Mesodermal cell (in vitro differentiated cells): ENCODE results near the gene TMEM119.

Source experiments
- H3K27ac ChIP-seq: 2 replicates; pipeline ENCODE4 v1.7.0; 2013; ENCODE audit warnings: mild to moderate bottlenecking, low read depth, low read length, moderate library complexity; ENCODE audit not compliant: severe bottlenecking
- H3K36me3 ChIP-seq: 2 replicates; pipeline ENCODE4 v1.7.1; 2013; ENCODE audit warnings: mild to moderate bottlenecking, low read length, moderate library complexity; ENCODE audit not compliant: control insufficient read depth, insufficient read depth
- H3K4me1 ChIP-seq: one replicate; pipeline ENCODE4 v1.7.1; 2013; ENCODE audit warnings: mild to moderate bottlenecking, low read length; ENCODE audit not compliant: insufficient read depth, control insufficient read depth, poor library complexity, severe bottlenecking
- H3K4me3 ChIP-seq: 2 replicates; pipeline ENCODE4 v1.7.0; 2013; ENCODE audit warnings: low read length, control low read depth, mild to moderate bottlenecking; ENCODE audit not compliant: insufficient read depth, poor library complexity, severe bottlenecking; ENCODE audit errors: extremely low read depth
- H3K9me3 ChIP-seq: 2 replicates; pipeline ENCODE4 v1.7.1; 2013; ENCODE audit warnings: mild to moderate bottlenecking, low read length, moderate library complexity; ENCODE audit not compliant: control insufficient read depth
- WGBS, 2 experiments: methylation state at CpG; one replicate each; pipeline ENCODE4 v1.1.5; 2013; ENCODE audit warnings: missing lambda C conversion rate in 2 of 2; ENCODE audit not compliant: insufficient coverage in 2 of 2; 5-methylcytosine and 5-hydroxymethylcytosine counted together

TMEM119 gene

DNA sequence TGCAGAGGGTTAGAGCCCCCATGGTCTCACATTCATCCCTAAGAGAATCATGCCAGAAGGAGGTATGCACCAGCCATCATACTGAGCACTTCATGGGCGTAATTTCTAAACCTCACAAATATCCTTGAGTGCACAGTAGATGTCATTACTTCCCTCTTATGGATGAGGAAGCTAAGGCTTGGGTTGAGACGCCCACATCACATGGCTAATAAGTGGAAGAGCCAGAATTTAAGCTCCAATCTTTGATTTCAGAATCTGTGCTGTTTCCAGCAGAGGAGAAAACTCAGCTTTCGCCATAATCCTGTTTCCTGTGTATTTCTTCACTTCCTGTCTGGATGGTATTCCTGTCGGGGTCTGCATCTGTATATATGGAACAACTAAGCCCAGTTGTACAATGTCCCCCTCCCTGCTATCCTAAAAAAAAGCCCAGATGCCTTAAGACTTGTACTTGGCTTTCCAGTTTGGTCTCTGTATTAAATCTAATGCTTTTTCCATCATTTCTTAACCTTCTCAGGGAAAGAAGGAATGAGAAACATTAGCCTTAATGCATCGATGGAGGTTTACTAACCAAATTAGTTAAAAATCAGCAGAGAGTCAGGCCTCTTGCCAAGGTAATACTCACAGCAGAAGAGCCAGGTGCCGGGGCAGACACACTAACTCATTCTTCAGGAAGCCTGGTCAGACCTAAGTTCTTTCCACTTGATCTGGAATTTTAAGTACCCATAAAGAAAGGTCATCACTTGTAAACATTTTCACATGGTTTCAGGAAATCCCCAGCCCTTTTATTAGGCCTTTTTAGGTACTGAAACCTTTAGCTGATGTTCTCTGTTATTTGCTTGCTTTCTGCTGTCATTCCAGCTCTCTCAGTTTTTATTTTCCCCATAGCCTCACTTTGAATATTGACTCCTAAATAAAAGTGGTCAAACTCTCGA lies 30.2 kb downstream of the TMEM119 start:
- WGBS, 2 experiments: 92 to 94% methylated on average over 4 to 5 of the region's 7 CpGs
- H3K9me3 ChIP-seq: no peaks in the 10 kb centered on the region
- no peak overlapping the region for H3K4me3 ChIP-seq
- peaks cover 61% of the 10 kb centered on the region for H3K36me3 ChIP-seq
- H3K4me1 ChIP-seq: no peaks in the 10 kb centered on the region
- no peak overlapping the region for H3K27ac ChIP-seq

DNA sequence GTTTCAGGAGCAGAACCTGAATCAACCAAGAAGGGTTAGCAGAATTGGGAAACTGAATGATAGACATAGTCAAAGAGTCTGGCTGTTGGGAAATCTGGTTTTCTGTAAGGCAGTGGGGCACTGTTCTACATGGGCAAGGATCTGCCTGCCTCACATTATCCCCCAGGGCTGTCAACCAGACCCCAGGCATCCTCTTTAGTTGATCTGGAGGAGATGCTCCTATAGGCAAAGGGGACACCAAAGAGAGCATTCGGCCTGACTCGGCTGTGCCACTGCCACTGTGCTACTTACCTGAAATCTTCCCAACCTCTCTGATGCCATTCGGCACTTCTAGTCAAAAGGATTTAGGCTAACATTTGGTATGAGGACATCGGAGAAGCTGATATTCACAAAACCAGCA lies 31.4 kb downstream of the TMEM119 start:
- Histone ChIP-seq H3K4me1 (no peaks in the 10 kb centered on the region), H3K36me3 (peaks cover 61% of the 10 kb centered on the region), H3K9me3 (no peaks in the 10 kb centered on the region), H3K4me3 (no peak overlapping the region), H3K27ac (no peak overlapping the region)
- 97 to 100% methylated on average over 4 of the region's 4 CpGs for WGBS, 2 experiments

- H3K36me3 ChIP-seq: peaks cover 61% of the 10 kb centered on the region
- H3K9me3 ChIP-seq: no peaks in the 10 kb centered on the region
- WGBS, 2 experiments: 100% methylated on average over 2 of the region's 2 CpGs
- no peak overlapping the region for H3K27ac ChIP-seq
- no peak overlapping the region for H3K4me3 ChIP-seq
- H3K4me1 ChIP-seq: no peaks in the 10 kb centered on the region
Measured at GRCh38 chr12:108565976-108566375, 31.9 kb downstream of the TMEM119 start.

- WGBS, 2 experiments: 100% methylated on average over 1 of the region's 3 CpGs; no CpG with 5 or more reads in 1 of the 2 experiments
- Histone ChIP-seq H3K27ac (no peak overlapping the region), H3K36me3 (peaks cover 61% of the 10 kb centered on the region), H3K9me3 (no peaks in the 10 kb centered on the region), H3K4me1 (no peaks in the 10 kb centered on the region), H3K4me3 (no peak overlapping the region)
Measured at GRCh38 chr12:108565146-108565545, 32.7 kb downstream of the TMEM119 start.

- no peaks in the 10 kb centered on the region for H3K4me1 ChIP-seq
- no peak overlapping the region for H3K4me3 ChIP-seq
- H3K9me3 ChIP-seq: no peaks in the 10 kb centered on the region
- no peak overlapping the region for H3K27ac ChIP-seq
- H3K36me3 ChIP-seq: peaks cover 58% of the 10 kb centered on the region
Measured at GRCh38 chr12:108564724-108565123, 33.2 kb downstream of the TMEM119 start.

GRCh38 chr12:108563804-108564151 lies 34.1 kb downstream of the TMEM119 start:
- H3K4me3 ChIP-seq: peak overlapping the region; percentile 98
- peak overlapping the region; percentile 46 for H3K27ac ChIP-seq
- WGBS, 2 experiments: no CpG with 5 or more reads among the region's 1 CpG

GRCh38 chr12:108563136-108563803 lies 34.6 kb downstream of the TMEM119 start:
- WGBS, 2 experiments: 3 to 4% methylated on average over 3 to 5 of the region's 14 CpGs
- Histone ChIP-seq H3K36me3 (peaks cover 55% of the 10 kb centered on the region), H3K4me1 (peaks cover 3% of the 10 kb centered on the region), H3K27ac (peak overlapping the region; percentile 77), H3K4me3 (peak overlapping the region; percentile 98), H3K9me3 (no peaks in the 10 kb centered on the region)

More at GRCh38 chr12:108563804-108564151, 34.1 kb downstream of the TMEM119 start:
- Histone ChIP-seq H3K4me1 (peaks cover 3% of the 10 kb centered on the region), H3K36me3 (peaks cover 60% of the 10 kb centered on the region), H3K9me3 (no peaks in the 10 kb centered on the region)

DNA sequence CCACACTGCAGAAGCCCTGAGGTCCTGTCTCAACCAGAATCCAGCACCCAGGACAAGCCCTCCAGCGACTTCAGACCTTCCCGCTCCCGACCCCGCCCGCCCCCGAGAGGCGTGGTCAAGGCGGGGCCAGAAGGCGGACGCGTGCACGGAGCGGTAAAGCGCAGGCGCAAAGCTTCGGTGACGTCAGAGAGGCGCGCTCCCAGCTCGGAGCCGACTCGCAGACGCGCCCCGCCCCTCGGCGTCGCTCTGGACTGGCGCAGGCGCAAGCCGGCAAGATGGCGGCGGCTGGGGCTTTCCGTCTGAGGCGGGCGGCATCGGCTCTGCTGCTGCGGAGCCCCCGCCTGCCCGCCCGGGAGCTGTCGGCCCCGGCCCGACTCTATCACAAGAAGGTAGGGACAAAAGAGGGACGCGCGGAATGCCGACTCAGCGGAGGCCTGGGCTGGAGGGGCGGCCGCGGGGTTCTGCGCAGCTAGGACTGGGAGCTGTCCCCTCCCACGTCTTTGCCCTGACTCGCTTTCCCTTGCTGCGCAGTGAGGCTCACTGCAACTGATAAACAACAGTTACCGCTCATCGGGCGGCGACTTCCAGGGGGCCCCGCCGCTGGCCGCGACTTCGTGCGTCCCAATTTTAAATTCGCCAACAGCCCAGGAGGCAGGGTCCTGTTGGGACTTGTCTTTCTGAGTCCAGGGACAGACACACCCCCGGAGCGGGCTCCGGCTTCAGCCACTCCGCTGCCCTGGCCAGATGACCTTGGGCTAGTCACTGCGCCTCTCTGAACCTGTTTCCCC lies 35.3 kb downstream of the TMEM119 start, which contains the start of gene ISCU:
ISCU (plus strand) TSS at position 249 of the 788 bp plus-strand sequence; CDS start at position 276, 27 bp downstream.
- Histone ChIP-seq H3K4me3 (peak within 1 kb of the TSS; percentile 98), H3K36me3 (peaks cover 55% of the 10 kb centered on the region), H3K4me1 (peaks cover 3% of the 10 kb centered on the region), H3K27ac (peak within 1 kb of the TSS; percentile 99), H3K9me3 (no peaks in the 10 kb centered on the region)
- 0% methylated on average over 65 to 71 of the region's 72 CpGs for WGBS, 2 experiments

DNA sequence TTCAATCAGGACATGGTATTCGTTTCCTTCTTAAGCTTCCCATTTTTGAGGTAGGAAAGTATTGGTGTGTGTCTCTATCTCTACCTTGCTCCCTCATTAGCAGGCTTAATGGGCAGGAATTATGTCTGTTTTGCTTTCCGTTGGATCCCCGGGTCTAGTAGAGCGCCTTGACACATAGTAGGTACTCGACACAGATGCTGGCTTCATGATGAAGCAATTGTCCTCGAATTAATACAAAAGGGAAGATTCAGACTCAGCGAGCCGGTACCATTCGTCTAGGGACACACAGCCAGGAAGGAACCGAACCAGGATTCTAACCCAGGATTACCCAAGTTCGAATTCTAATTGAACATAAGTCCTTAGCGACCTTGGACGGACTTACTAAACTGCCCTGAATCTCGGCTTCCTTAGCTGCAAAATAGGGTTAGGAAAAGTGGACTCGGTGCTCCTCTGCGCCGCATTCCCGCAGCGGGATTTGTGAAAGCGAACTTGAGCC lies 36.0 kb downstream of the TMEM119 start:
- peak overlapping the region; percentile 99 for H3K27ac ChIP-seq
- peaks cover 3% of the 10 kb centered on the region for H3K4me1 ChIP-seq
- H3K36me3 ChIP-seq: peaks cover 54% of the 10 kb centered on the region
- H3K4me3 ChIP-seq: peak overlapping the region; percentile 98
- WGBS, 2 experiments: 0 to 2% methylated on average over 19 of the region's 20 CpGs
- H3K9me3 ChIP-seq: no peaks in the 10 kb centered on the region
